ENCODE results near the gene FST. TPM values are rescaled to one million over a fixed set of nuclear protein-coding genes. Genes with fewer than 3 reads are reported as not detected.
A peak's percentile ranks its signal among the peaks of the same experiment; 100 is the strongest.

FST gene, protein sequence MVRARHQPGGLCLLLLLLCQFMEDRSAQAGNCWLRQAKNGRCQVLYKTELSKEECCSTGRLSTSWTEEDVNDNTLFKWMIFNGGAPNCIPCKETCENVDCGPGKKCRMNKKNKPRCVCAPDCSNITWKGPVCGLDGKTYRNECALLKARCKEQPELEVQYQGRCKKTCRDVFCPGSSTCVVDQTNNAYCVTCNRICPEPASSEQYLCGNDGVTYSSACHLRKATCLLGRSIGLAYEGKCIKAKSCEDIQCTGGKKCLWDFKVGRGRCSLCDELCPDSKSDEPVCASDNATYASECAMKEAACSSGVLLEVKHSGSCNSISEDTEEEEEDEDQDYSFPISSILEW
- total RNA-seq (2014; rRNA removed; shearing (Covaris generic)): 0.91 and 1.7 TPM in 2 replicates

DNA sequence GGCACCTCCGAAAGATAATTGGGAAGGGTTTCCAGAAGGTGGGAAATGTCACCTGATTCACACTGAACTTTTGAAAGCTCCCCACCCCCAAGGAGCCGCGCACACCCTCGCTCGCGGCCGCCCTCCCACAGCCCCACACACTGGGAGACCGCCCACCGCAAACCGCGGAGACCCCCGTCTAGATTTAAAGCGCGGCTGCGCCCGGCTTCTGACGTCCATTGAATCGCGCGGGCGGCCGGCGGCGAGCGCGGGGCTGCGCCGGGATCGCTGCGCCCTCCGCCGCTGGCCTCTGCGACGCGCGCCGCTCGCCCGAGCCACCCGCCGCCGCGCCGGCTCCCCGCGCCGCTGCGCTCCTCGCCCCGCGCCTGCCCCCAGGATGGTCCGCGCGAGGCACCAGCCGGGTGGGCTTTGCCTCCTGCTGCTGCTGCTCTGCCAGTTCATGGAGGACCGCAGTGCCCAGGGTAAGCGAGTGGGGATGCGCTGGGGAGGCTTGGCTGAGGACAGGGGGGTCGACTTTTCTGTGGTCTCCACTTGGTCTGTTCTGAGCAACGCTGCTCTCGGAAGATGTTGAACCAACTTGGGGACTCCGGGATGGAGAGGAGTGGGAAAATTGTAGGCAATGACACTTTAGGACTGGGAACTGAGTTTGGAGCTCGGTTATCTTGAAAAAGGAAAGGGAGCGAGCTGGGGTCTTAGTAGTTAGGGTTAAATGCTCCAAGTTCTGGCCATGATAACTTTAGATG lies at the start of gene FST:
Gene FST (plus strand): TSS at position 214 of the 743 bp plus-strand sequence. CDS start 163 bp downstream, at position 377.
- peak; percentile 31 for DNase-seq (ENCODE audit: low read depth)

DNA sequence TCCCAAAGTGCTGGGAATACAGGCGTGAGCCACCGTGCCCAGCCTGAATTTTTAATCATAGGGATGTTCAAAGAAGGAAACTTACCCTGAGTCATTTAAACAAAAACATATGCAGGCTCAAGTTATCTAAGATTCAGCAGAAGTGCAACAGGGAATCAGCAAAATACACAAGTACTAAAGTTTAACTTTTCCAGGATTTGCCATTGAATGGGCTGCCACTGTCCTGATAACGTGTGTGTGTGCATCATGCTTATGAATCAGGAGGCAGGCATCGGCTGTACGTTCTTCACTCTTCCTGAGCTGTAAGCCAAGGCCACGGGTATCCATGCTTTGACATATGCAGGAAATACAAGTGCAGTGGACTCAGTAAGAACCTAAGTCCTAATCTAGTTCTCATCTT lies 48.8 kb upstream of the FST start:
- no peak for DNase-seq (ENCODE audit: low read depth)

DNA sequence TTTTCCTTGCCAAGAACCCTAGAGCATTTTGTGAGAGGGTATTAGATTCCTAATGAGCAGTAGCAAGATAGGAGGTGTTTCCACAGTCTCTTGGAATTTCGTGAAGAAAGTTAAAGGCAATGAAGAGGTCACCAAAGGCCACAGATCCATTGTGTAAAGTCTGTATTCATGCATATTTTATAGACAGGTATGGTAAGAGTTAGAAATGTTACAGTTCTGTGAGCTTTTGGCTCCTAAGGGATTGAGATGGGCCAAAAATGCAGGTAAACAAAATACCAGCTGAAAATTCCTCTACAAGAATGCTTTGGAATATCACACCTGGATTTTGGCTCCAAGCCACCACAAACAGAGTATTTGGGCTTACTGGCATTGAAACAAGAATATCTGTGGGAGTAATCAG lies 47.4 kb upstream of the FST start:
- no peak for DNase-seq (ENCODE audit: low read depth)

DNA sequence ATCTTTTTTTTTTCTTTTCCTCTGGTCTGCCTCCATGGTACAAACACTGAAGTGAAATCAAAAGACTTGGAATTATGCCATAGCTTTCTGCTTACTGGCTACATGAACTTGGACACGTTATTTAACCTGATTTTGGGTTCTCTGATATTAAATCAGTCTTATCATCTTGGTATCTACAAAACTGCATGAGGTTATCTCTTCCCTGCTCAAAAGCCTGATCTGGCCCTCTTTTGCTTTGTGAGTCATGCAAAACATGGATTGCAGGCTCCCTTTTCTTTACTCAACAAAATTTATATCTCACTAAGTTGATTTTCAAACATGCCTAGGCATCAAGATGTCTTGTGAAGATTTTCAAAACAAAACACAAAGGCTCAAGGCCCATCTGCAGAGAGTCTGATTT lies 45.9 kb upstream of the FST start:
- DNase-seq (ENCODE audit: low read depth): no peak

DNA sequence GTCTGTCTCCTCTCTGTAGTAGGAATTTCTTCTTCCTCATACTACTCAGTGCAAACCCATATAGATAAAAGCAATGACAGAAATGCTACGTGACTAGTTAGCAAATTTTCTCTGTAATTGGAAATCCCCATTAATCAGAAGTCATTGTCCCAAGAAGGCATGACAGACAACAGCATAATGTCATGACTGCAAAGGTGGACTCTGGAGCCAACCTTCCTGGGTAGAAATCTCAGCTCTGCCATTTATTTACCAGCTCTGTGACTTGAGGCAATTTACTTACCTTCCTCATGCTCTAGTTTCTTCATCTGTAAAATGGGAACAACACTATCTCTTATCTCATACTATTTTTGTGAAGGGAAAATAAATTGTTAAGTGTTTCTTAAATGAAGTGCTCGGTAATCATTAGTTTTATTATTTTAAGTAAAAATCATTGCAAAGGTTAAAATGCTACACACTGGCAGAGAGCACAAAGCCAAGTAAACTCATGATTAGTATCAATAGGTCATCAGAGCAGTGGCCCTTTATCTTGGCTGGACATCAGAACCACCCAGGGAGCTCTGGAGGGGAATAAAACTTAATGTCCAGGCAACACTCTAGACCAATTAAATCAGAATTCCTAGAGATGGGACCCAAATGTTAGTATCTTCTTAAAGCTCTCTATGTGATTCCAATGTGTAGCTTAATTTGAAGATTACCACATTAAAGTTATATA lies 43.8 kb upstream of the FST start:
- no peak for DNase-seq (ENCODE audit: low read depth)

DNA sequence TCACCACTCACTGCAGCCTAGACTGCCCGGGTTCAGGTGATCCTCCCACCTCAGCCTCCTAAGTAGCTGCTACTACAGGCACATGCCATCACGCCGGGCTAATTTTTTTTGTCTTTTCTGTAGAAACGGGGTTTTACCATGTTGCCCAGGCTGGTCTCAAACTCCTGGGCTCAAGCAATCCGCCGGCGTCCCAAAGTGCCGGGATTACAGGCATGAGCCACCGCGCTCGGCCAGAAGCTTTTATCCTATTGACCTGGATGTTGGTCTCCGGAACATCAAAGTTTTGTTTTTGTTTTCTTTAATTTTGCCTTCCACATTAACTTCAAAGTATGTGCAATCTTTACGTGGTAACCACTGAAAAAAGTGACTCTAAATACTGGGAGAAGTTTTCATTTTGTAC lies 42.4 kb upstream of the FST start:
- DNase-seq (ENCODE audit: low read depth): no peak

DNA sequence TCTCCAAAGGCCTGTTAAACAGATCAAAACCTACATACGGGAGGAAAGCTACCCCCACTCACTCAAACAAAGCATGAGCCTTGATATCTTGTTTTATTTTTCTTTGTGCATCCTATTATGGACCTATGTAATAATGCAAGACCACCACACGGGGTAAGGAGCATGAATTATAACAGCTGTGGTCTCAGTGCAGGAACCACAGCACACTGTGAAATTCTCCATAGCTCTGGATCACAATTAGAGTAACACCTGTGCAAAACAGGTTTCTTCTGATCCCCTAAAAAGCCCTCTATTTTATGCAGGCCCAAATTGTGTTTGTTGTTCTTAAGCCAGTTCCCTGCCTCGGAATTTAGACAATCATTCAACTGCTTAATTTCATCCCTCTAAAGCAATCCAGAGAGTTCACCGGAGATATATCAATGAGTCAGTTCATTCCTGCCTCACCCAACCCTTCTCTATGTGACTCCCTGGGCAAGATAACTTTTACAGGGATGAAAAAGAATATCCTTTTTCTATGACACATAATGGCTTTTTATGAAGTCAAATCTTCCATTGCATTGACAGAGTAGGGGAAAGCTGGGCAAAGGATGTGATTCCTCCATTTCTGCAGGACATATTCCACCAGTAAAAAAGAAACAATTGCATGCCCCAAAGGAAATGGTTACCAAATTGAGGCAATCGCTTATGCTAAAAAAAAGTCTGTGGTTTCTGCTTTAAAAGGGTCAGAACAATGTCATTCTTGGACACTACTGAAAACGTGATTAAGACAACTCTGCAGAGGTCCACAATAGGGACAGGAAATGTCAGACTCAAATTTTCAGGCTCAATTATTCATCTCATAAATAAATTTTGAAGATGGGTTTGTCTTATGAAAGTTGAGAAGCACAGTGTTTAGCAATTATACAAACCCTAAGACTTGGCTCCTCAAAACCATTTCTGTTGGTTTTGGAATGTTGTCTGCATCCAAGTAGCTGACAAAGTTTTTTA lies 41.6 kb upstream of the FST start:
- no peak for DNase-seq (ENCODE audit: low read depth)

DNA sequence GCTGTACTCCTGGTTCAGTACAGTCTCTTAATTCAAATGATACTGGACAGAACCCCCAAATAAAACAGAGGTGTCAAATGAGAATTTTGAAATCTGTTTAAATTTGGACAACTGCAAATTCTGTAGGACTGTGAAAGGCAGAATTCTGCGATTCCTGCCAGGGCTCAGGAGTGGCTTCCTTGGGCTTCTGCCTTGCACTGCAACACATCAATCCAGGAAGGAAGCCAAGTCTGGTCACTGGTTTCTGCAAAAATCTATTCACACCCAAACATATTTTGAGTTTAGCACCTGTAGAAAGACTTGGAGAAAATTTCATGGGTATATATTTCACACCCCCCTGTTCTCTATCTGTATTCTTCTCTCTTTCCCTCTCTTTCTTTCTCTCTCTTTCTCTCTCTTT lies 37.5 kb upstream of the FST start:
- DNase-seq (ENCODE audit: low read depth): no peak

DNA sequence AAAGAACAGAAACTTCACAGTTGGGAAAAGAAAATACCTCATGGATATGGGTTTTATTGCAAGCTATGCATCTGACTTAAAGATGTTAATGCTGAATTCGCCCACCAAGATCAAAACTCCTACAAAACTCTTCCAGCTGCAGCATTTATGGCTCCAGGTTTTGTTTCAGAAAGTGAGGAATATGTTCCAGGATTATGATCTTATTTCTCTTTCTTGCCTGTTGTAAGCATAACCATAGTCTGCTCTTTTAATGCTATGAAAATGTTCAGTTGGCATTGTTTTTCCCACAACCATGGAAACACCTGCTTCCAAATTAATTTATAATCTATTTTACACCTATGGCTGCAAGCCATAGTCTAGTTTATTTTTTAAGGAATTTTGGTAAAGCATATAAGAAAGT lies 34.9 kb upstream of the FST start:
- DNase-seq (ENCODE audit: low read depth): no peak

DNA sequence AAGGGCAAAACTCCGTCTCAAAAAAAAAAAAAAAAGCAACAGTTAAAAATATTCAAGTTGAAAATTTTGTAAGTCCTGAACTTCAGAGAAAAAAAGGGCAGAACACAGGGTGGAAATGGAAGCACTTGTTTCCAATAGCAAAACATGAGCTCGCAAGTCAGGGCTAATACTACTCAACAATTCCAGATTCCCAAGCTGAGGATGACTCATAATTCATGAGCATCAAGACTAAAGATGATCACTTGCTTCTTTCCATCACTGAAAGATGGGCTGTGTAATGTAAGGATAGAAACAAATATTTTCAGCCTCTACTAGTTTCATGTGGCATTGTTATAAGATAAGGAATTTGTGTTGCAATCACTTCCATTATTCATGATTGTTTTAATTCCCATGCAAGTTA lies 33.5 kb upstream of the FST start:
- DNase-seq (ENCODE audit: low read depth): no peak

DNA sequence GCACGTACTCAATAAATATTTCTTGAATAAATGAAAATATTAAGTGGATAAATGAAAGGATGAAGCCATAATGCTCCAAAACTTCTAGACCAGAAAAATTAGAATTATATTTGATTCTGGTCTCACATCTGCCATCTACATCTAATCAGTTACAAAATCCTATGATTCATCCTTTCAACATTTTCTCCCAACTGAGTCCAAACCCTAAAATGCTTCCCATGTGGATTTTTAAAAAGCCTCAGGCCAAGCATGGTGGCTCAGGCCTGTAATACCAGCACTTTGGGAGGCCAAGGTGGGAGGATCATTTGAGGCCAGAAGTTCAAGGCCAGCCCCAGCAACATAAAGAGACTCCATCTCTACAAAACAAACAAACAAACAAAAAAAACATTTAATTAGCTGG lies 31.6 kb upstream of the FST start:
- DNase-seq (ENCODE audit: low read depth): no peak

DNA sequence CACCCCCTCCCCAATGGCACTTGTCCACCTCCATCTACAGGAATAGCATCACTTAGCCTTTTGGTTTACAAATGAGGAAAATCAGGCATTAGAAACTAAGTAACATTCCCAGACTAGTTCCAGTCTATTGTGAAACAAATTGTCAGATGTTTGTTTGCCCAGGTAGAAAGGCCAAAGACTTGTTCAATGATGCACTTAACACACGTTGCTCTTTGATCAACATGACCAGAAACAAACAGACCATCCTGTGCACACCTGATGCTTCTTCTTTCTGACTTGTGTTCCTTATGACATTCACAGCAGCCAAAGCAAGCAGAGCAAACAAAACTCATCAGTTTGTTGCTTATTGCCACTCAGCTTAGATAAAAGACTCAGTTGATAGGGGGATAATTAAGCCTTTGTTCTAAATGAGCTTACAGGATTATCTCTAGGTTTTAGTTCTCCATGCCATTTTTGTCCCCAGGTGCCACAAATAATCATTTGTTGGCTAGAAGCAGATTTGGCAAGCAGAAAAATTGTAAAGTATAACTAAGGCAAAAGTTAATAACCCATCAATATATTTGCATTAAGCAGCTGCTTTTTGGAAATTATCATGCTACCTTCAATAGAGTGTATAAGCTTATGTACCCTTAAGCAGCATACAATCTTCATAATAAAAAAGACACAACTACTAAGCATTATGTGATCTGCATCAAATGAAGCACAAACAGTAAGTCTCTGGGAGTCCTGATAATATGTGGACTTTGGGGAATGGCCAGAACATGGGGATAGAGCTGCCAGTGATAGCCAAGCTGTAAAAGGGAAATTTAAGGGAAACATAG lies 26.3 kb upstream of the FST start:
- no peak for DNase-seq (ENCODE audit: low read depth)

DNA sequence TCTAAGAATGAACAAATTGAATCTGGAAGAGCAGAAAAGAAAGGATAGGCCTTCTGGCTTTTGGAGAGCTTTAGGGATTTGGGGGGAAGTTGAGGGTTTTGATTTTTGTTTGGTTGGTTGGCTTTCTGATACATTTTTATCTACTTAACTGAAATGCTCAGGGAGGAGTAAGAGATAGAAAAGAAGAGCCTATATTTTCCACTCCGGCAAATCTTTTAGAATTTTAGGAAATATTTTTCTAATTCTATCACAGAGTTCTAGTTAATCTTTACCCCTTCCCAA lies 25.8 kb upstream of the FST start:
- DNase-seq (ENCODE audit: low read depth): no peak

DNA sequence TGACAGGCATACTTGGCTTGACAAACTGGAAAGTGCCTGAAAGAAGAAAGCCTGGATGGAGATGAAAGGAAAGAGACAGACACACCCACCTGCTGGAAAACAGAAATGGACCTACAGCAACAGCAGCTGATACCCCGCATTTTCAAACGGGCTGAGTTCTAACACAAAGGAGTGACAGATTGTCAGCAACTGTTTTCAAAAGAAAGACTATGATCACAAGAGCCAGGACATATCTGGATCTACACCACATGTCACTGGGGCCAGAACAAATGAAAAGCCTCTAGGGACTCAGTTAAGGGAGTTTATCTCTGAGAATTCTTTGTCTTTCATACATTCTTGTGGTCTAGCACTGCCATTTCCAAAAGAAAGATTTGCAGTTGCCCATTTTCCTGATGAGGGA lies 24.1 kb upstream of the FST start:
- no peak for DNase-seq (ENCODE audit: low read depth)

DNA sequence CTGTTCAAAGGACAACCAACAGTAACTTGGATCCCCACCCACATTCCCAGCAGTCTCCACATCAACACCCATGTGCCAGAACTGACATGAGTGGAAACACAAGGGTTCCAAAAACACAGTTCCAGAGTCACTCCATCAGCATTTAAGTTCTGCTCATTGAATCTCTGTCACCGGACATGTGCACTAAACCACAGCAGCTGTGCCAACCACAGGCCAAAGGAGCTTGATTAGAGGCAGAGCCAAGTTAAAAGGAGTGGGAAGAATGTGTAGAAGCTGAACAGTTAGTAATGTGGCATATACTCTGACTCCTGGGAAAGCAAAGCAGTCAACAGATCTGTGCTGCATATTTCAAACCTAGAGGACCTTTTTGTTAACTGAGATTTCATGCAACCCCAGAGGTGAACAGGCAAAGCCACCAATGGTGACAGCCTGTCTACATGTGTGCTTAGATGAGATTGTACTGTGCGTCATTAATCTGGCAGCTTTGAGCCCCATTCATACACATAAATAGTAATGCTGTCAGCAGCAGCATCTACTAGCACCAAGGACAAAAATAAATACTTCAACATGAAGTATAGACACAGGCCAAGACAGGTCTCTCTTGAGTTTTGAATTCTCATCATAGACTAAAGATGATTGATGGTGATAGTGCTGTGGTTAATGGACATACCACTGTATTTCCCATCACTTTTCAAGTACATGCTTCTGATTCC lies 16.4 kb upstream of the FST start:
- no peak for DNase-seq (ENCODE audit: low read depth)

DNA sequence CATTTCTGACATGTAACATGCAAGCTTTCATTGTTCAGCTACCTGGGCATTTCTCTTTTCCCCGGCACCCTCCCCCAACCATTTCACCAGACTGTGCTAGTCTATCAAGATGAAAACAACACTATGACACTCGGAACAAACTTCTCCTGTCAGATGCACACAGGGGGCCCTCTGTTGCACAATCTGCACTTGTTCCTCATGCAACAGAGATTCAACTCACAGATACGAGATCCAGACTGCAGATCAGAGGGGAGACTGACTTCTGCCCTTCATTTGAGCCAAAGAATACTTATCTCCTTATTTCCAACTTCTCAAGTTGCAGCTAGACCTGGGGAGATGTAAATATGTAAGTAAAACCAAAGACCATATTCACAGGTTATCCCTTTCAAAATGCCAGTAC lies 15.7 kb upstream of the FST start:
- DNase-seq (ENCODE audit: low read depth): no peak

DNA sequence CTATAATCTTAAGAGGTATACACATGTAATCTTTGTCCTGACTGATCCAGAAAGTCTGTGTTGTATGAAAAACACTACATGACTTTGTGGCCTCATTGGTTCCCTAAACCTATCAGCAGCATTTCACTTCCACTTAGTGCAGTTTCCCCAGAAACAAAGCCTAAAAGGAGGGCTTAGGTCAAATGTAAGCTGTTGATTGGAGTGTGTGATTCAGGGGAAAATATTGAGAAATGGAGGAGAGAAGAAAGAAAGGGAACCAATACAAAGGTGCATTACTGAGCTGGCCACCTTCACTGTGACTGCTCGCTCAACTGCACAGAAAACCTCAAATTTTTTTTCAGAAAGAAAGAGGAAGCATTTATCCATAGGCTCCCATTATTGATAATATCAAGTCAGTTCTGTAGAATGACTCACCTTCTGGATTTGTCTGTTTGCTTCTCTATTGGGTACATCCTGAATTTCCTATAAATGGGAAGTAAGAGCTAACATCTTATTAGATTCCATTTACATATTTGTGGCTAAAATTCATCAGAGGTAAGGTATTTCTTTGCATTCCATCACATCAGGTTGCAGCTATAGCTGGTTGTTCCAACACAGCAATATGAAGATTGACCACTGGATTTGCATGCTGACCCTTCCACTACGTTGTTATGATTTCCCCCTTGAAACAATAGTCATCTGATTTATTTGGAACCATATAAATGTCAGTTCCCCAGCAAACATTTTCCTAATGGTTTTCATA lies 10.3 kb upstream of the FST start:
- no peak for DNase-seq (ENCODE audit: low read depth)

DNA sequence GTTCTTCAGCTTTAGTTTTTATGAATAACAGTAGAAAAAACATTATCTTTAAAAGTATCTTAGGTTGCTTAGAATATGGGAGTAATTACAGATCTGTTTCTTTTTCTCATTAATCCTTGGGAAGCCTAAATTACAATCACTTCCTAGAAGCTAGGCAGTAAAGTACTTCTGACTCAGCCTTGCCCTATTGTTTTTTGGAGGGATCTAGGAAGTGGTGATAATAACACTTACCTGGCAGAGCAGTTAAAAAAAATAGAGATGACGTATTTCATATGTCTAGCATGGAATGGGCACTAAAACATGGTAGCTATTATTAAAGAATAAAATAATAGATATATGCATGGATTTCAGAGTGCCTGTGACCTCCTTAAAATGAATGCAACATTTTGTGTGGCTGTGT lies 8.2 kb upstream of the FST start:
- DNase-seq (ENCODE audit: low read depth): no peak

DNA sequence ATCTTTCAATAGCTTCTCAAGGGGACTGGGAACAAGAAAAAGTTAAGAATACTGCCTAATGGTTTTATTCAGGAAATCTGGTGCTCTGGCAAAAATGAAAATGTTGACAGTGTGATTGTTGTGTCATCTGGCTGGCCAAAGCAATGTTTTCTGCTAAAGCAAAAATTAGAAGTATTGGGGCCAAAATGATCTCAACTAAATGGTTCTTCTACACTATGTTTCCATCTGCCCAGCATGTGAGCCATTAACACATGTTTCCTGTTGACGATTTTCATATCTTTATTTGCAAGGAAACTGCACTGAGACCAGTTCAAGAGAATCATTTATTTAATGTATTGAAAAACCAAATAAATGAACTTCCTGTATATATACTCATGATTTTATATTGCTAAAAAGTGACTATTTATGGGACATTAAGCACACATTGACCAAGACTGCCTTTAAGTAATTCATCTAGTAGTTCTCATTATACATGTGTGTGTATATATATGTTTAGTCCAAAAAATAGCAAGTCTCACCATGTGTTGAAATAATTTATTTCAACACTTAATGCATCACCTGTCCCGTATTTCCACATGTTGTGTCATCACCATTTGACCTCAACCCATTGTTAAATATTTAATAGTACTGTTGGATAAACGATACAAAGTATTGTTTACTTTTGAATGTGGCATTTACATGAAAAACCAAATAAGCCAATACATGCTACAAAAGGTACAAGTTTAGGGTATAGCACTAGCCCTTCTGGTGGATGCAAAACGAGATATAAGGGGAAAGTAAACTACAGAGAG lies 7.5 kb upstream of the FST start:
- DNase-seq (ENCODE audit: low read depth): no peak
